GM08714 (cell line): ENCODE measurements around the gene RDH5.

Source experiments
- H3K4me3 ChIP-seq: fragments of 200-500 bp; sonication (Bioruptor generic); 2 replicates; pipeline ENCODE4 v1.5.1; 2014; ENCODE audit warnings: mild to moderate bottlenecking, low read length, inconsistent platforms
- ZNF274 ChIP-seq: IDR thresholded peaks from 2 replicates; pipeline ENCODE4 v1.6.1; 2012; ENCODE audit warnings: mild to moderate bottlenecking, low read depth, low read length

Gene RDH5

DNA sequence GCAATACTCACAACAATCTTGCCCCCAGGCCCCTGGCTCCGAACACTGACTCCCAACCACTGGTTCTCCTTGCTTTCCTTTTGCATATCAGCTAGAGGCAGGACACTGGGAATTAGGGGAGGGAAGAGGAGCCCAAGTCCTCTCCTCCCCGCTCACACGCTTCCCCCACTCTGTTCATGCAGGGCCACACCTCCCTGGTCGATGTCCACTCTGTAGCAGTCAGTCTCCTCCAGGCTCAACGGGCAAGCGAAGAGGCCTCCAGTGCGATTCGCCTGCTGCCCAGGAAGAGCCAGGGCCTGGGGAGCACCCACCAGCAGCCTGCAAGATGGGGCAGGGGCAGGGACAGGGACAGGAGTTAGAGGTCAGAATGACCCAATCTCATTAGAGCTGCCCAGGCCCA lies 17.3 kb upstream of the RDH5 start:
- H3K4me3 ChIP-seq = no peak overlapping the region
- TF ChIP-seq ZNF274 = no peak

DNA sequence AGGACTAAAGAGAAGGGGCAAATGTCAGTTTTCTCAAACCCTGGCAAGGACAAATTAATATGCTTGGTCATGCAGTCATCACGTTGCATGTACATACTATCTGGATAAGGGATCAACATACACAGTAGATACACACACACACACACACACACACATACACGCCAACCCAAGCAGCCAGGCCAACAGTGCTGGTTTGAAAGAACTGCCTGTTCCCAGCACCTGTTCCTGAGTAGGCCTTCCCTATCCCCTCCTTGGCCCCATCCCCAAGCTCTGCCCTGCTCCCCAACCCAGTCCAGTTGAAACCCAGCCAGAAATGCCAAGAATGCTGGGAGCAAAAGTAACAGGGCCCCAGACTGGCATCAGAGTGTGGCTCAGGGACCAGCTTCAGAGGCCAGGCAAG lies 16.9 kb upstream of the RDH5 start:
- H3K4me3 ChIP-seq = no peak overlapping the region
- TF ChIP-seq ZNF274 = no peak

DNA sequence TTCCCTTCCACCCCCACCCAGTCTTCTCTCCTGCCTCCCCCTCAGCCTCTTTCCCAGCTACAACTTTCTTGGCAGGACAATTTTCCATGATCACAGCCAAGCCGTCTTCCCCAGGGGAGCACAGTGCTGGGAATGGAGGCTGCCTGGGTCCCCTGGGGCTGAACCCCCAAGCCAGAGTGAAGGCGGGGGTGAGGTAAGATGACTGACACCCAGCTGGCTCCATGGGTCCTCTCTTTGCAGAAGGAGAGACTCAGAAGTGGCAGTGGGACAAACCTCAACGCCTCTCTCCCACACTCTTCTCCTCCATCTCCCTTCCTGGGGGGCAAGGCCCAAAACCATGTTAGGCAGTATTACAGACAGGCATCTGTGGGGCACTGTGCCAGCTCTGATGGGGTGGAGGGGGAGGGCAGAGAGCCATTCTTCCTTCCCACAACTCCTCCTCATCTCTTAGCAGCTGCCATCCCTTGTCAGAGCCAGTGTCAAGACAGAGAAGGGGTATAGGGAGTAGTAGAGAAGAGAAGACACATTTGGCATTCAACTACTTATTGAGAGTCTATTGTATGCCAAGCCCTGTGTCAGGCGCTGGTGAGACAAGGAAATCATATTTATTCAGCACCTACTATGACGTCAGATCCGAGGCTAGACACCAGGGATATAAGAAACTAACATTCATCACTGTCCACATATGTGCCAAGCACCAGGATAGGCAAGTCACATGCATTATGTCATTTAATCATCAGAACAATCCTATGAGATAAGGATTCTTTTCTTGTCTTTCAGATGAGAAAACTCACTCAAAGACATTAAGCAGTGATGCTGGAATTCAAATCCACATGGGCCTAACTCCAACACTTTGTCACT lies 16.1 kb upstream of the RDH5 start:
- H3K4me3 ChIP-seq = no peak overlapping the region
- no peak for TF ChIP-seq ZNF274

DNA sequence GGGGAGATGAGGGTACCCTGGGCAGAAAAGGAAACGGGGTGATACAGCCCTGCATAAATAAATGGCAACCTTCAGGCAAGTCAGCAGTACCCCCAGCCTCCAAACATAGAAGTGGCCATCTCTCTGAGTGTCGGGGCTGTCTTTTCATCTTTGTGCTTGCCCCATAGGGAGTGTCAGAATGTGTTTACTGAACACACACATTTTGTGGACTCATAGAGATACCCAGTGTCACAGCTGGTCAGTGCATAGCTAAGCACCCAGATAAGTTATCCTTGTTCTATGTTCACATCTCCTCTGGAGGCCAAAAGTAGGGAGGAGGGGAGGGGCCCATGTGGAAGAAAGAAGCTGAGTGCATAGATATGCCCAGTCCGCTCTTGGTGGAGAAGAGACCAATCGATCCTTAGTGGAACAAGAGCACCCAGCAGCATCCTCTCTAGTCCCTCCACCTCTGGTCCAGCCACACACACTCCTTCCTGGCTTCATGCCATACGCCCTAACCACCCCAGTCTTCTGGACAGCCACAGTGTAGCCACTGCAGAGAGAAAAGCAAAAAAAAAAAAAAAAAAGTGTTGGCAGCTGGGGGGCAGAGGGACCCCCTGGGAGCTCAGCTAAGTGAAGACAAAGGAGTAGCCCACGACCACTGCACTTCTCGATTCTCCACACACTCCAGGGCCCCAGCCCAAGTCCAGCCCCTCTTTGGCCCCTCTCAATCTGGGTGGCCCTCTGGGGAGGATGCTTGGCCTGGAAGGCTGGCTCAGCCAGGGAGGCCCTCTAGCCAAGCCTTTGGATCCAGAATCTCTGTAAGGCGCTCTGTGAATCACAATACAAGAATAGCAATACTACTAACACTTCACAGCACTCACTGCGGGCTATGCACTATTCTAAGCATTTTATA lies 15.1 kb upstream of the RDH5 start:
- TF ChIP-seq ZNF274 = no peak

DNA sequence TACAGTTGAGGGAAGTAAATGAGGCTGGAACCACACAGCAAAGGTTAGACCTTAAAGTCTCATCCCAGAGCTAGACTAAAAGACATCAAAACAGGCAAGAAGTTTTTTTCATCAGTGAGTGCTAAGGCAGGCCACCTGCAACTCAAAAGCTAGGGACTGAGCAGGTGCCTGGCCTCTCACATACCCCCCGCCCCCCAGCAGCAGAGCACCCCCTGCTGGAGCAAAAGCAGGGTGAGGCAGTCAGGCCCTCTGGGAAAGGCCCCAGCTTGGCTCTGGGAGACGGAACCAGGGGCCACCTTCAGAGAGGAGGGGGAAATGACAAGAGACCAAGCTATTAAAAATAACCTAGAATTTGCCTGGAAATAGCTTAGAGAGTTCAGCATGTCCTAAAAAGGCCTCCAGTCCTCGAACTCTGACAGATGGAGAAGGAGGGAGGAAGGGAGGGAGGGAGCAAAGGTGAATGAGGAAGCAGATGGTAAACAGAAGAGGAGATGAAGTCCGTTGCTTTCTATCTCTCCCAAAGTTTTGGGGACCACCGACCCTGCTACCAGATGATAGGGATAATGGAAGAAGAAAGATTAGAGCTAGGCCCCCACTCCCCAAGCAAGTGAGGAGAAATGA lies 14.3 kb upstream of the RDH5 start:
- TF ChIP-seq ZNF274 = no peak
- H3K4me3 ChIP-seq = no peak overlapping the region

More for the DNA sequence above, 15.1 kb upstream of the RDH5 start:
- H3K4me3 ChIP-seq = no peak overlapping the region

DNA sequence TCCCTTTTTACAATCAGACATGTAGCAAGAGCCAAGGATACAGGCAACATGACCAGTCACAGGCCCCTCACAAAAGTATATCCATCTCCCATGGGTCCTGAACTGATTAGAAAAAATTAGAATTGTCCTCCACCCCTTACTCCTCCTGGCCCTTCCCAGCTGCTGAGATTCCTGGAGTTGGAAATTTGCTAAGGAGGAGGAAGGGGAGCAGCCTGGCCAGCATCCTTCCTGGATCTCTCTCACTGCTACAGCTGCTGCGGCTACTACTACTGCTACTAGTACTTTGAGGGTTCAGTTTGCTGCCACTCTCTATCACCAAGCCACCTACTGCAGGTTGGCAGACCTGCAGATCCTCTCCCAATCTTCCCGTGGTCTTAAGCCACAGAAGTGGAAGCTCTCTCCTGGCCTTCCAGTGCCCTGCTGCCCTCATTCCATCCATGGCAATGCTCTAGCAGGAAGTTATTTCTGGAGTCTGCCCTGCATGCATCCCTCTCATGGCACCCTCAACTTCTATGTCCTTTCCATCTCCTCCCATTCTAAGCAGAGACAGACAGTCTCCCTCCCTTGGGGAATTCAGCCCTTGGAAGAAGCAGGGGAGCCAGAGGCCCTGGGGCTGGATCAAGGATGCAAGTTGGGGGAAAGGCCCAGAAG lies 13.5 kb upstream of the RDH5 start:
- no peak overlapping the region for H3K4me3 ChIP-seq
- no peak for TF ChIP-seq ZNF274

DNA sequence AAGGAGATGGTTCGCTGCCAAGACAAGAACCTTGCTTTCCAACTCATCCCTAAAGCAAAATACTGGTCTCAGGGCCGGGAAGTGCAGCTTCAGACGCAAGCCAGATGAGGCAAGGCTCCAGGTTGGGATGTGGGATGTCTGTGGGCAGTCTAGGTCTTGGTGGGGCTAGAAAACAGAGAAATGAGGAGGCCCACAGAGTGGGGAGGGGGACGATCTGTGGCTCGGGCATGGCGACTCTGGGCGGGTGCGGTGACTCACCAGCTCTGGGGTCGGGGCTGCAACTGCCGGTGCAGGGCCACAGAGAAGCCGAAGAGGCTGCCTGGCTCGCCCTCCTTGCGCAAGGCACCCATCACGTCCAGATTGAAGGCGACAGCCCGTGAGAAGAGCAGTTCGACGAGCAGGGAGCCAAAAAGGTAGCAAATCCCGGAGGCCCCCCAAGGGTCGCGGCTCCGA lies 12.9 kb upstream of the RDH5 start:
- no peak for TF ChIP-seq ZNF274
- peak overlapping the region; percentile 35; the same call in 1 of the 2 replicates for H3K4me3 ChIP-seq

DNA sequence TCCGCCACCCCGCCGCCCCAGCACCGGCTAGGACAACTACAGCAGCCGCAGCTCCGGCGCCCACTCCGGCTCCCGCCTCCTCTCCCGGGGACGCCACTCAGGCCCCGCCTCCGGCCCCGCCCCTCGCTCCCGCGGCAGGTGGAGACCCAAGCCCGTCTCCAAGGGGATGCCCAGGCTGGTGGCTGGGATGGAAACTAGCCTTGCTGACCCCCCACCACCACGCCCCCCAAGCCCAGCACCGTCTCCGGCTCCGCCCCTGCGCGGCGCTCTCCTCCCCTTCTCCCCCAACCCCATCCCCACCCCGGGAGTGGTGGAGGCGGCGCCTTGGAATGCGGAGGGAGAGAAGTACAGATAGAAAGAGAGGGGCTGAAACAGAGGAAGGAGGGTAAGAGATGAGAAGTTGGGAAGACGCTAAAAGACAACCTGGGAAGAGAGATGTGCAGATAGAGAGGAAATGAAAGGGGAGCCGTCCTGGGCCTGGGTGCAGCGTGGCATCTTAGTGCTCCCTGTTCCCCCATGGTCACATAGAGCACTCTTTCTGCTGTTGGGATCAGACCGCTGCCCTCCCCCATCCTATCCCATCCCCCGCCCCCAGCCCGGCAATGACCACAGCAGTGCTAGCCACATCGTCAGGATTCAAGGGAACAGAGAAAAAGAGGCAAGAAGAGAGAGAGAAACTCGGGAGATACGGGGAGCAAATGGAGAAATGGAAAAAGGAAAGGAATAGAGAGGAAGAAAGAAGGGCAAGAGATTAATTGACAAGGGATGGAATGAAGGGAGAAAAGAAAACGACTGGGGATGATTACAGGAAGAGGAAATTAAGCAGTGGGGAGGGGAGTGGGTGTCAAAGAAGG lies 12.1 kb upstream of the RDH5 start, which contains the start of gene ITGA7:
TSS of gene ITGA7 (minus strand) at position 64 of the 854 bp plus-strand sequence. CDS start 222 bp downstream, outside the sequence.
- peak within 1 kb of the TSS; percentile 37; the same call in 1 of the 2 replicates for H3K4me3 ChIP-seq
- TF ChIP-seq ZNF274 = no peak

DNA sequence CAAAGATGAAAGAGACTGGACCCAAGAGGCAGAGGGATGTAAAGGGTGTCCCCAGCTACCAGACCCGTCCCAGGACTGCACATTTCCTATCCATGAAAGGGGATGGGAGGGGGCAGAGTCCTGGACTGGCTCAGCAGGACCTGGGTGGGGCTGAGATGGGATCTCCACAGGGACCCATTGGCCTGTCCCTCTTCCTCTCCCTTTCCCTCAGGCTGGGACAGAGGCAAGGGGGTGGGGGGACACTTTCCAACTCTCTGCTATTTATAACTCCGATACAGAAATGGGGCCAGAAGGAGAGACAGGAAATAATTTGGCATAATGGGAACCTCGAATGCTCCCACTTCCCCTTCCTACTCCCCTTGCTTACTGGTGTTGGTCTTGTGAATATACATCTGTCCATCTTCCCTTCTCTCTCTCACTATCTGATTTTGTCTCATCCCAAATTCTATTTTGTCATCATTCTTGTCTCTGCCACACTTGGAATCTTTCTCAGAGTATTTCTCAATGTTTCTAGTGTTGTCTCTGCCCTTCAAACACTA lies 11.4 kb upstream of the RDH5 start:
- H3K4me3 ChIP-seq = no peak overlapping the region
- no peak for TF ChIP-seq ZNF274

DNA sequence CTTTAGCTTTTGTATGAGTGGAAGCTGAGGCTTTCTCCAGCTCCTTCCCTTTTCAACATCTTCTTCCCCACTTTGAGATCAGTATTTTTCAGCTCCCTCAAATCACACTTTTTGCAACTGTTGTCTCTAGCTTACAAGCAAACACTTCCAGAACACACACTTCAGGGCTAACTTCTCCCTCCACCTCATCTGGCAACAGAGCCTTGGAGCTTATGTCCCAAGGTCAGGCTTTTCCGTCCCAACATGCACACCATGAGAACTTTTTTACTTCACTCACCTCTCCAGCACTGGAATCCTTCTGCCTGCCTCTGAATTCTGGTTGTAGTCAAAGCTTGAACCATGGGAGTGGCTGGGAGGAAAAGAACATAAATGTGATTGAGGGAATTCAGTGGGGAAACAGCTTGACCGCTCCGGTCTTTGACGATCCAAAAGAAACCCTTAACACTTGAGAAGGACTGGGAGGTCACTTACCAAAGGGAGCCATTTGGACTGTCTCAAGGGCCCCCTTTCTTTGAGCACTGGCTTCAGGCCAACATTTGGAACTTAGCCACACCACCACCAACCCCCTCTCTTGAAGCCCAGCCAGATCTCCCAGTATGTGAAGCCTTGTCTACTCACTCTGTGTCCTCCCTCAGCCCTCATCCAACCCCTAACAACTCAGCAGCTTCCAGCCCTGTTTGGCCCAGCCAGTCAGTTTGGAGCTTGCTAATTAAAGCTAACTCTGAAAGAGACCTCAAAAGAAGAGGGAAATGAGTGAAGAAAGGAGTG lies 8.2 kb upstream of the RDH5 start:
- H3K4me3 ChIP-seq = no peak overlapping the region
- TF ChIP-seq ZNF274 = no peak

DNA sequence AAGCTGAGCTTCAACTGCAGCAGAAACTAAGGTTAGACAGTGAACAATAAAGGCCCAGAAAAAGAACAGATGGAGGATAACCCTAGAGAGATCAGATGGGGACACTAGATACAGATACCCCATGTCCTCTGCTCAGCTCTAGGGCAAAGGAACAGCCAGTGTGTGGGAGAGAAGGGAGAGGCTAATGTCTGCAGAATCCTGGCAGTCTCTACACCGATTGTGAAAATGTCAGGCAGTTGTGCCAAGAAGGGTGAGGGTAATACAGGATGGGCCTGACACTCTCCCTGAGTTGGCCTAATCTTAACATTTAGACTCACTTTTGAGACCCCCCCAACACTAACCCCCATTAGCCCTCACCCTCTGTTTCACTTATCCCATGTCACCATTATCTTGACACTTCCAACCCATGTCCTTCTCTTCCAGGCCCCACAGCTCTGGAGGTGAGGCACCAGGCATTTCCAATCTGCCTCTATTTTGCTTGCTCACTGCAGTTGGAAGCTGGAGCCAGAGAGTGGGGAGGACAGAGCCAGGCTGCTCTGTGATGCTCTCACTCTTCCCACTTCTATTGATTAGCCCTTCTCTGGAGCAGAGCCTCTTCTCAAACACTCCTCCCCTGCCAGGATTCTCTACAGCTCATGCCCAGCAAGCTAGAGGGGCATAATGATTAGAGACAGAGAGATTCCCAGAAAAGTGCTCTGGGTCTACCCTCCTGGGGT lies 7.3 kb upstream of the RDH5 start:
- no peak for TF ChIP-seq ZNF274
- no peak overlapping the region for H3K4me3 ChIP-seq
